ENCODE data around the gene ATP6V0C.

DNA sequence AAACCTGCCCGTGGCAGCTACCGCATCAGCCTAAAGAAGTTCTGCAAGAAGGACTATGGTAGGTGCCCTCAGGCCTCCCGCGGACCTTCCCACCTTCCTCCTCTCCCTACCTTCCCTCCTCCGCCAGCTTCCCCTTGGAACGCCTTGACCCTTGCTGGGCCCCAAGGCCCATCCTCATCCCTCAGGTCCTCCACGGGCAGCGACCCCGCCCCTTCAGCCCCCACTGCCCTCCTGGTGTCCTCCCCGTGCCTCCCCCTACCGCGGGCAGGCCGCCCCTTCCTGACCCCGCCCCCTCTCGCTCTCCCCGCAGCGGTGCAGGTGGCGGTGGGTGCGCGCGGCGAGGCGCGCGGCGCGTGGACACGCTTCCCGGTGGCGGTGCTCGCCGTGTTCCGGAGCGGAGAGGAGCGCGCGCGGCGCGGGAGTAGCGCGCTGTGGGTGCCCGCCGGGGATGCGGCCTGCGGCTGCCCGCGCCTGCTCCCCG lies 40.3 kb upstream of the ATP6V0C start:
- TF ChIP-seq POLR2A (IDR thresholded peaks at IDR 0.05): no peak
- TF ChIP-seq, protein P1, sequence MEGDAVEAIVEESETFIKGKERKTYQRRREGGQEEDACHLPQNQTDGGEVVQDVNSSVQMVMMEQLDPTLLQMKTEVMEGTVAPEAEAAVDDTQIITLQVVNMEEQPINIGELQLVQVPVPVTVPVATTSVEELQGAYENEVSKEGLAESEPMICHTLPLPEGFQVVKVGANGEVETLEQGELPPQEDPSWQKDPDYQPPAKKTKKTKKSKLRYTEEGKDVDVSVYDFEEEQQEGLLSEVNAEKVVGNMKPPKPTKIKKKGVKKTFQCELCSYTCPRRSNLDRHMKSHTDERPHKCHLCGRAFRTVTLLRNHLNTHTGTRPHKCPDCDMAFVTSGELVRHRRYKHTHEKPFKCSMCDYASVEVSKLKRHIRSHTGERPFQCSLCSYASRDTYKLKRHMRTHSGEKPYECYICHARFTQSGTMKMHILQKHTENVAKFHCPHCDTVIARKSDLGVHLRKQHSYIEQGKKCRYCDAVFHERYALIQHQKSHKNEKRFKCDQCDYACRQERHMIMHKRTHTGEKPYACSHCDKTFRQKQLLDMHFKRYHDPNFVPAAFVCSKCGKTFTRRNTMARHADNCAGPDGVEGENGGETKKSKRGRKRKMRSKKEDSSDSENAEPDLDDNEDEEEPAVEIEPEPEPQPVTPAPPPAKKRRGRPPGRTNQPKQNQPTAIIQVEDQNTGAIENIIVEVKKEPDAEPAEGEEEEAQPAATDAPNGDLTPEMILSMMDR (IDR thresholded peaks at IDR 0.05): no peak
